Endothelial cell of umbilical vein (primary cell): ENCODE results near the gene CABLES1. TPM values are rescaled to one million over a fixed set of nuclear protein-coding genes. Genes with fewer than 3 reads are reported as not detected.
A peak's percentile ranks its signal among the peaks of the same experiment; 100 is the strongest.

Source experiments
- BruUV-seq: library from RNA; stranded (reverse); fragments of 400-500 nt; replicated peaks from 2 replicates; lab custom pipeline; 2021; lab: Mats Ljungman, UMichigan
- CTCF ChIA-PET: fragments of 300-600, 350-600 bp; sonication (Branson Sonifier 250); formaldehyde crosslinking; loops from one replicate; lab custom pipeline; 2021; ENCODE audit warnings: antibody characterized with exemption, inconsistent platforms; lab: Charles Lee
- POLR2A ChIA-PET: fragments of 300-600, 350-600 bp; sonication (Branson Sonifier 250); formaldehyde crosslinking; loops from one replicate; lab custom pipeline; 2021; ENCODE audit warnings: antibody characterized with exemption, inconsistent platforms; lab: Charles Lee
- DNase-seq: peaks from one replicate; pipeline ENCODE4 v3.0.0-alpha.2; 2011; ENCODE audit warnings: low read depth, low spot score
- FAIRE-seq: peaks from 2 replicates; lab custom pipeline; 2011; peaks lifted over from hg19 to GRCh38; lab: Jason Lieb, UNC
- H2AFZ ChIP-seq: 2 replicates; pipeline ENCODE4 v1.6.0; 2012; ENCODE audit warnings: low read depth, low read length, control low read depth, inconsistent platforms
- H3K27ac ChIP-seq: 2 replicates; pipeline ENCODE4 v1.5.1; 2011; ENCODE audit warnings: low read depth, mild to moderate bottlenecking, control low read depth, low read length, moderate library complexity; ENCODE audit not compliant: insufficient read depth
- H3K27me3 ChIP-seq, 2 experiments: 2 replicates each; pipeline versions ENCODE4 v1.6.0 to v1.6.1; 2011; ENCODE audit warnings: low read length in 2 of 2, mixed read lengths in 1 of 2; ENCODE audit not compliant: control insufficient read depth in 2 of 2, insufficient read depth in 2 of 2
- H3K36me3 ChIP-seq, 2 experiments: 2 replicates in 1 of 2; 3 replicates in 1 of 2; pipeline ENCODE4 v1.5.1; 2011; ENCODE audit warnings: low read length in 2 of 2, mild to moderate bottlenecking in 1 of 2, moderate library complexity in 1 of 2; ENCODE audit not compliant: control insufficient read depth in 2 of 2, insufficient read depth in 2 of 2; ENCODE audit errors: extremely low read depth in 1 of 2
- H3K4me1 ChIP-seq: 3 replicates; pipeline ENCODE4 v1.5.1; 2011; ENCODE audit warnings: mild to moderate bottlenecking, low read length; ENCODE audit not compliant: control insufficient read depth, insufficient read depth; ENCODE audit errors: extremely low read depth
- H3K4me2 ChIP-seq: 2 replicates; pipeline ENCODE4 v1.6.1; 2011; ENCODE audit warnings: low read length, control low read depth, mixed read lengths; ENCODE audit not compliant: insufficient read depth
- H3K4me3 ChIP-seq, 3 experiments: fragments of 200-600 bp in 1 of 3; sonication (generic), shearing (Covaris generic) in 1 of 3; replicated peaks in 1 of 3; 2 replicates each; pipeline ENCODE4 v1.5.1; 2011 to 2016; ENCODE audit warnings: control low read depth in 3 of 3, low read length in 3 of 3, mild to moderate bottlenecking in 2 of 3, inconsistent platforms in 1 of 3, low read depth in 1 of 3, moderate library complexity in 1 of 3; ENCODE audit not compliant: insufficient read depth in 1 of 3
- H3K79me2 ChIP-seq: 2 replicates; pipeline ENCODE4 v1.6.0; 2012; ENCODE audit warnings: low read length, inconsistent platforms; ENCODE audit not compliant: control insufficient read depth, insufficient read depth
- H3K9ac ChIP-seq: replicated peaks from 2 replicates; pipeline ENCODE3; 2011; ENCODE audit warnings: low read length, control low read depth; ENCODE audit not compliant: insufficient read depth; ENCODE audit errors: extremely low read depth
- H3K9me1 ChIP-seq: replicated peaks from 3 replicates; pipeline ENCODE4 v1.6.0; 2011; ENCODE audit warnings: mild to moderate bottlenecking, low read length; ENCODE audit not compliant: control insufficient read depth, insufficient read depth; ENCODE audit errors: extremely low read depth
- H3K9me3 ChIP-seq: replicated peaks from 2 replicates; pipeline ENCODE4 v1.5.1; 2012; ENCODE audit warnings: low read length, inconsistent platforms; ENCODE audit not compliant: control insufficient read depth, insufficient read depth
- H4K20me1 ChIP-seq: replicated peaks from 2 replicates; pipeline ENCODE3; 2011; ENCODE audit warnings: mild to moderate bottlenecking, low read length; ENCODE audit not compliant: control insufficient read depth, insufficient read depth; ENCODE audit errors: extremely low read depth
- EZH2 ChIP-seq: IDR thresholded peaks from 2 replicates; pipeline ENCODE4 v1.6.1; 2012; ENCODE audit warnings: borderline replicate concordance, low read depth, mild to moderate bottlenecking, moderate library complexity, low read length, inconsistent platforms; ENCODE audit not compliant: severe bottlenecking
- FOS ChIP-seq: IDR thresholded peaks from 2 replicates; pipeline ENCODE4 v1.6.1; 2011; ENCODE audit warnings: mild to moderate bottlenecking, low read length, moderate library complexity, borderline replicate concordance; ENCODE audit not compliant: insufficient read depth
- GATA2 ChIP-seq: IDR thresholded peaks from 2 replicates; pipeline ENCODE4 v1.7.0; 2011; ENCODE audit warnings: low read depth, mild to moderate bottlenecking, moderate library complexity, mixed read lengths, low read length; ENCODE audit not compliant: insufficient read length, insufficient read depth
- JUN ChIP-seq: IDR thresholded peaks from 2 replicates; pipeline ENCODE4 v1.6.1; 2011; ENCODE audit warnings: borderline replicate concordance, low read depth; ENCODE audit not compliant: insufficient read length, insufficient read depth
- MAX ChIP-seq: IDR thresholded peaks from 2 replicates; pipeline ENCODE4 v1.6.1; 2011; ENCODE audit not compliant: insufficient read depth, insufficient read length
- MYC ChIP-seq: IDR thresholded peaks from one replicate; pipeline ENCODE4 v1.6.1; 2011; ENCODE audit warnings: mild to moderate bottlenecking, low read depth, low read length
- POLR2A ChIP-seq: IDR thresholded peaks from 2 replicates; pipeline ENCODE4 v1.6.1; 2012; ENCODE audit warnings: low read depth, mild to moderate bottlenecking, control low read depth, low read length
- POLR2AphosphoS5 ChIP-seq: IDR thresholded peaks from 2 replicates; pipeline ENCODE4 v1.6.1; 2012; ENCODE audit warnings: low read depth, mild to moderate bottlenecking, control low read depth, low read length, moderate library complexity; ENCODE audit not compliant: insufficient read depth
- dilution Hi-C: fragments of 300-500 bp; cut with MboI; formaldehyde crosslinking; loops from one replicate; pipeline ENCODE4 v1.15.0; 2019; ENCODE audit warnings: low sequenced_read_pairs; ENCODE audit not compliant: extremely low pct_ligation_motif_present
- intact Hi-C: fragments of 100-400 bp; cut with micrococcal nuclease; formaldehyde crosslinking; loops from one replicate; pipeline ENCODE4 v1.10.0; 2022
- polyA plus RNA-seq, 4 experiments: library from polyadenylated mRNA; depleted of rRNA in 3 of 4; stranded (reverse) in 3 of 4; unstranded in 1 of 4; fragments of >200 nt; gene quantifications; 2 replicates each; pipeline versions ENCODE4 v1.2.1 to v1.2.3, GENCODE V29; 2011 to 2012; ENCODE audit warnings: missing spikeins in 1 of 4
- total RNA-seq: library from RNA; stranded (reverse); gene quantifications from 2 replicates; pipeline ENCODE4 v1.2.3, GENCODE V29; 2021
- TF ChIP-seq, protein P1 (sequence below), 2 donors: IDR thresholded peaks; 1 replicate in 1 of 2; 2 replicates in 1 of 2; pipeline ENCODE4 v1.5.1; 2011; ENCODE audit warnings: low read length in 2 of 2, mild to moderate bottlenecking in 2 of 2, moderate library complexity in 2 of 2, control low read depth in 1 of 2, inconsistent platforms in 1 of 2, low read depth in 1 of 2; ENCODE audit not compliant: insufficient read depth in 1 of 2; ENCODE audit errors: extremely low read depth in 1 of 2

The CABLES1 gene
- total and polyA plus RNA-seq, 2 donors (not counting 3 experiments of a cell fraction or from before 2014, with no cell fraction given) = 40.2 to 71.1 TPM

GRCh38 chr18:23280844-23281243 lies 145.6 kb downstream of the CABLES1 start:
- TF ChIP-seq JUN (no peak), MYC (no peak), POLR2AphosphoS5 (no peak), POLR2A (no peak), GATA2 (no peak), EZH2 (no peak), MAX (no peak), FOS (no peak)
- TF ChIP-seq, protein P1, sequence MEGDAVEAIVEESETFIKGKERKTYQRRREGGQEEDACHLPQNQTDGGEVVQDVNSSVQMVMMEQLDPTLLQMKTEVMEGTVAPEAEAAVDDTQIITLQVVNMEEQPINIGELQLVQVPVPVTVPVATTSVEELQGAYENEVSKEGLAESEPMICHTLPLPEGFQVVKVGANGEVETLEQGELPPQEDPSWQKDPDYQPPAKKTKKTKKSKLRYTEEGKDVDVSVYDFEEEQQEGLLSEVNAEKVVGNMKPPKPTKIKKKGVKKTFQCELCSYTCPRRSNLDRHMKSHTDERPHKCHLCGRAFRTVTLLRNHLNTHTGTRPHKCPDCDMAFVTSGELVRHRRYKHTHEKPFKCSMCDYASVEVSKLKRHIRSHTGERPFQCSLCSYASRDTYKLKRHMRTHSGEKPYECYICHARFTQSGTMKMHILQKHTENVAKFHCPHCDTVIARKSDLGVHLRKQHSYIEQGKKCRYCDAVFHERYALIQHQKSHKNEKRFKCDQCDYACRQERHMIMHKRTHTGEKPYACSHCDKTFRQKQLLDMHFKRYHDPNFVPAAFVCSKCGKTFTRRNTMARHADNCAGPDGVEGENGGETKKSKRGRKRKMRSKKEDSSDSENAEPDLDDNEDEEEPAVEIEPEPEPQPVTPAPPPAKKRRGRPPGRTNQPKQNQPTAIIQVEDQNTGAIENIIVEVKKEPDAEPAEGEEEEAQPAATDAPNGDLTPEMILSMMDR (IDR thresholded peaks at IDR 0.05; ENCODE audit: extremely low read depth in 1 of 2, insufficient read depth in 1 of 2, low read depth in 1 of 2, low read length in 2 of 2) = no peak
- CTCF ChIA-PET = interaction anchor here (0.7 to 3.0 kb wide), 5 partner anchors 21 to 218 kb away, joined by 3 to 27 read pairs (median 7); no protein-coding TSS in a partner anchor

More at GRCh38 chr18:23280844-23281243, 145.6 kb downstream of the CABLES1 start:
- Histone ChIP-seq H3K36me3 (no peaks in the 10 kb centered on the region), H3K4me1 (peaks cover 41% of the 10 kb centered on the region), H3K4me3 (no peak overlapping the region), H3K9ac (no peak overlapping the region), H3K27me3 (no peaks in the 10 kb centered on the region), H3K4me2 (no peak overlapping the region), H4K20me1 (no peaks in the 10 kb centered on the region), H3K9me1 (no peaks in the 10 kb centered on the region), H3K79me2 (no peaks in the 10 kb centered on the region), H2AFZ (no peak overlapping the region), H3K27ac (peak overlapping the region; percentile 9), H3K9me3 (no peaks in the 10 kb centered on the region)
- POLR2A ChIA-PET = interaction anchor here (0.6 kb wide), 1 partner anchor 20 kb away, joined by 4 read pairs; no protein-coding TSS in a partner anchor
- intact Hi-C loops (loop anchor here (1.0 kb wide), 3 partner anchors 12 to 50 kb away; no protein-coding TSS in a partner anchor), dilution Hi-C loops (no loop called here)
- no TSS peak for BruUV-seq
- FAIRE-seq (peak; percentile 67), DNase-seq (no peak)
